ENCODE measurements around the gene GPBAR1. TPM values are rescaled to one million over a fixed set of nuclear protein-coding genes. Genes with fewer than 3 reads are reported as not detected.

Gene GPBAR1
- total RNA-seq, 6 donors from 2014 or later = 0.33 to 6.4 (median 4.1) TPM

GRCh38 chr2:218296200-218296599, 35.4 kb downstream of the GPBAR1 start:
- TF ChIP-seq POLR2AphosphoS5 (IDR thresholded peaks at IDR 0.05) = no peak
- TF ChIP-seq POLR2A (IDR thresholded peaks at IDR 0.05) = no peak
- TF ChIP-seq CTCF (IDR thresholded peaks at IDR 0.05) = no peak
- no peak for TF ChIP-seq EP300 (IDR thresholded peaks at IDR 0.05)
- Histone ChIP-seq H3K27me3 (no peaks in the 10 kb centered on the region), H3K36me3 (no peaks in the 10 kb centered on the region), H3K9me3 (no peaks in the 10 kb centered on the region), H3K4me3 (no peak overlapping the region), H3K27ac (peak overlapping the region in 3 of 4 donors; percentile 9 to 99 (median 85)), H3K4me1 (peaks cover 34 to 52% (median 39%) of the 10 kb centered on the region in 4 donors)
- 60 to 70% methylated on average over 1 of the region's 1 CpG for WGBS, 2 donors
- ATAC-seq (ENCODE audit: low FRiP score in 2 of 2) (no peak), DNase-seq (no peak)

DNA sequence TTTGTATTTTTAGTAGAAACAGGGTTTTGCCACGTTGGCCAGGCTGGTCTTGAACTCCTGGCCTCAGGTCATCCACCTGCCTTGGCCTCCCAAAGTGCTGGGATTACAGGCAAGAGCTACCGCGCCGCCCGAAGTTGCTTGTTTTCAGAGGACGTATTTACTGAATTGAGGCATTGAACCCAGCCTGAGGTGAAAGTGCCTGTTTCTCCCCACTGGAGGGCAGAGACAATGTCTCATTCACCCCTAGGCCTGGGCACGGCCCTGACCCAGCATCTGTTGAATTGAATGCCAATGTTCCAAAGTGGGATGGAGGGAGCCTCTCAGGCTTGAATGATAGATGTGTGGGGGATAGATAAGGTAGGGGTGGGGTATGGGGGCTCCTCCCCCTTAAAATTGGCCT, 36.0 kb downstream of the GPBAR1 start:
- peak overlapping the region in 3 of 4 donors; percentile 49 to 99 (median 55) for H3K27ac ChIP-seq
- H3K9me3 ChIP-seq = no peaks in the 10 kb centered on the region
- WGBS, 2 donors = 87 to 88% methylated on average over 7 of the region's 7 CpGs
- TF ChIP-seq POLR2A (IDR thresholded peaks at IDR 0.05) (no peak), EP300 (IDR thresholded peaks at IDR 0.05) (no peak), POLR2AphosphoS5 (IDR thresholded peaks at IDR 0.05) (no peak), CTCF (IDR thresholded peaks at IDR 0.05) (no peak)
- no peaks in the 10 kb centered on the region for H3K36me3 ChIP-seq
- H3K27me3 ChIP-seq = no peaks in the 10 kb centered on the region
- ATAC-seq (ENCODE audit: low FRiP score in 2 of 2) (no peak), DNase-seq (no peak)
- H3K4me3 ChIP-seq = no peak overlapping the region
- peaks cover 38 to 49% (median 39%) of the 10 kb centered on the region in 4 donors for H3K4me1 ChIP-seq

DNA sequence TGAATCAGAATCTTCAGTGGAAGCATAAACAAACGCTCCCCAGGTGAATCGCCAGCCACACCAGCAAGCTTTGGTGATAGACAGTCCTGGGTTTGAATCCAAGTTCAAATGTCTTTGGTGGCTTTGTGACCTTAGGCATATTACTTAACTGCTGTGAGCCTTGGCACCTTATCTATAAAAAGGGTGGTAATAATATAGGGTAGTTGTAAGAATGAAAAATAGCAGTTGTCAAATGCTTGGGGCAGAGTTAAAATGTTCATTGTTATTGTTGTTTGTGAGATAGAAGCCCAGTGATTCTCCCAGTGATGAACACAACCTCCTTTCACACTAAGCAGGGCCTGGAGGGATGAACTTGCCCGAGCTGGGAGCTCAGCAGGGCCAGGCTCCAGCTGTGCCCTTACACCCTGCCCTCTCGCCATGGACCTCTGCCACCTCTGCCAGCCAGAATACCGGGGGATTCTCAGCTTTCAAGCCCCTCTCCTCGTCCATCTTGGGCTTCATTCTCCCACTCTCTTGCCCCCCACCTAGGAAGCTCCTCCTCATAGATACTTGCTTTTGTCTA, 37.6 kb downstream of the GPBAR1 start:
- Histone ChIP-seq H3K27ac (peak overlapping the region; percentile 52 to 99 (median 60)), H3K27me3 (no peaks in the 10 kb centered on the region), H3K36me3 (no peaks in the 10 kb centered on the region), H3K4me3 (no peak overlapping the region), H3K4me1 (peaks cover 28 to 39% (median 30%) of the 10 kb centered on the region in 4 donors), H3K9me3 (no peaks in the 10 kb centered on the region)
- peak in 1 of 2 donors; percentile 2 for TF ChIP-seq POLR2AphosphoS5 (IDR thresholded peaks at IDR 0.05)
- TF ChIP-seq CTCF (IDR thresholded peaks at IDR 0.05) = no peak
- ATAC-seq (ENCODE audit: low FRiP score in 2 of 2) (no peak), DNase-seq (no peak)
- 73 to 86% methylated on average over 6 of the region's 6 CpGs for WGBS, 2 donors

DNA sequence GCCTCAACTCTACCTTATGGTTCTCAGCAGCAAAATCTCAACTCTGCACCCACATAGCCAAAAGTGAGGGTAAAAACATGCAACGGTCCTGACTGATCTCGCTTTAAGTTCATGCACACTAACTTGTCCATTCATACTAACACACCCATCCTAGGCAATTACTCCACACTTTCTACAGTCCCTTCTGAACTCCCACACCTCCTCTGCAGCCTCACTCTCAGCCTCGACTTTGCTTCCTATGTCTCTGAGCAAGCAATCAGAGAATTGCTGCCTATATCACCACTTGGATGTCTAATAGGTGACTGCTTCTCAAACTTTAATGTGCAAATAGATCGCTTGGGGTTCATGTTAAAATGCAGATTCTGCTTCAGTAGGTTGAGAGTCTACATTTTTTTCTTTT, 39.3 kb downstream of the GPBAR1 start:
- Histone ChIP-seq H3K4me1 (peaks cover 11 to 22% (median 12%) of the 10 kb centered on the region in 4 donors), H3K36me3 (no peaks in the 10 kb centered on the region), H3K4me3 (no peak overlapping the region), H3K27me3 (no peaks in the 10 kb centered on the region), H3K27ac (no peak overlapping the region), H3K9me3 (no peaks in the 10 kb centered on the region)
- TF ChIP-seq POLR2A (IDR thresholded peaks at IDR 0.05) (no peak), EP300 (IDR thresholded peaks at IDR 0.05) (no peak), CTCF (IDR thresholded peaks at IDR 0.05) (no peak), POLR2AphosphoS5 (IDR thresholded peaks at IDR 0.05) (no peak)
- 84 to 92% methylated on average over 4 of the region's 4 CpGs for WGBS, 2 donors
- ATAC-seq (ENCODE audit: low FRiP score in 2 of 2) = no peak
- DNase-seq = no peak

DNA sequence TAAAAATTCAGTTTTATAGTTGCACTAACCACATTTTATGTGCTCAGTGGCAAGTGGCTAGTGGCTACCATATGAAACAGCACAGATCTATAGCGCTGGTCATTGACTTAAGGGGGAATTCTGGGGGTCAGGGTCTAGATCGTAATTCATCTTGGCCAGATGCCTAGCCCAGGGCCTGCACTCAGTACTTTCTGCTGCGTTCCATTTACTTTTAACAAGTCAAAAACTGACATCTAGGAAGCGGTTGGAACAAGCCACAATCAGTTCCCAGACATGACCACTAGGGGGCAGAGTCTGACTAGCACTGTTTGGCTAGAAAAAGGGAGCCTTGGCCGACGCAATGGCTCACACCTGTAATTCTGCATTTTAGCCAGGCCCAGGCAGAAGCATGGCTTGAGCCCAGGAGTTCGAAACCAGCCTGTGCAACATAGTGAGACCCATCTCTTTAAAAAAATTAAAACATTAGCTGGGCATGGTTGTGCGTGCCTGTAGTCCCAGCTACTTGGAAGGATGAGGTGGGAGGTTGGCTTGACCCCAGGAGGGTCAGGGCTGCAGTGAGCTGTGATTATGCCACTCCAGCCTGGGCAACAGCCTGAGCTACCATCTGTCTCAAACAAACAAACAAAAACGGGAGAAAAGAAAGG, 40.5 kb downstream of the GPBAR1 start:
- ATAC-seq (ENCODE audit: low FRiP score in 2 of 2) (peak; percentile 93), DNase-seq (peak in 1 of 2 donors; percentile 90)
- Histone ChIP-seq H3K27ac (no peak overlapping the region), H3K27me3 (no peaks in the 10 kb centered on the region), H3K4me3 (no peak overlapping the region), H3K36me3 (no peaks in the 10 kb centered on the region), H3K4me1 (peaks cover 0 to 12% (median 6%) of the 10 kb centered on the region in 4 donors), H3K9me3 (no peaks in the 10 kb centered on the region)
- TF ChIP-seq EP300 (IDR thresholded peaks at IDR 0.05) = no peak
- peak in 1 of 2 donors; percentile 34 for TF ChIP-seq POLR2AphosphoS5 (IDR thresholded peaks at IDR 0.05)
- TF ChIP-seq POLR2A (IDR thresholded peaks at IDR 0.05) = no peak
- TF ChIP-seq CTCF (IDR thresholded peaks at IDR 0.05) = peak; percentile 94 to 98 (median 96)
- 9 to 12% methylated on average over 9 of the region's 9 CpGs for WGBS, 2 donors

All from upper lobe of left lung (tissue), 6 donors.